SW480 (cell line): ENCODE data around the gene CAMK2G.
"Not testable (repeated sequence)": the region's sequence is repeated elsewhere in the genome, so short reads cannot be mapped to it uniquely, and the experiment has no call there.

Experiments used
- DNase-seq: peaks from one replicate; pipeline ENCODE4 v3.0.0-alpha.2; 2016; ENCODE audit warnings: low spot score

Gene CAMK2G

DNA sequence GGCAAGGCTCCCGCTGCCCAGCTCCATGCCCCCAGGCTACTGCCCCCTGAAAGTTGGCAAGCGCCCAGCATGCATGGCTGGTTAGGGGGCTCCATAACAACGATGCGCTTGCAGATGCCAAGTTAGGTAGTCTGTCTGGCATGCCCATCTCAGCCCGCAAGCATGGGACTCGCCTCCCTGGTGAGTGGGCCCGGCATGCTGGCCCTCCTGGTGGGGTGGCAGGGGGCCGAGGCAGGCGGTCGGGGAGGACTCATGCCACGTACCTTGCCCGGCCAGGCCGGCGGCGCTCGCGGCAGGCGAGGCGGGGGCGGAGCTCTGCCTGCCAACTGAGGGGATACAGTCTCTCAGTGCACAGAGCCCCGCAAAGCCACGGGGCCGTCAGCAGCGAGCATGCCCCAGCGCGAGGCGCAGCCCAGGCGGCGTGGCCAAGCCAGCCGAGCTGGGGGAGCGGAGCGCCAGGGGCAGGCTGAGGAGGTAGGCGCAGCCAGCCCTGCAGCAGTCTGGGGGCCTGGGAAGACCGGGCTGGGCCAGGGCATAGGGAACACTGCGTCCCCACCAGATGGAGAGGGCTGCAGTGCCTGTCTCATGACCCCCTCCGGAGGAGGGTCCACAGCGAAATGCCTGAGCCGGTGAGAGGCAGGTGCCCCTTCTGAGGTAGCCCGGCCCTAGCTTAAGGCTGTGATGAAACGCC lies 34.9 kb downstream of the CAMK2G start:
- no peak for DNase-seq

- no peak for DNase-seq
Observed at GRCh38 chr10:73838827-73839226, 35.5 kb downstream of the CAMK2G start.

DNA sequence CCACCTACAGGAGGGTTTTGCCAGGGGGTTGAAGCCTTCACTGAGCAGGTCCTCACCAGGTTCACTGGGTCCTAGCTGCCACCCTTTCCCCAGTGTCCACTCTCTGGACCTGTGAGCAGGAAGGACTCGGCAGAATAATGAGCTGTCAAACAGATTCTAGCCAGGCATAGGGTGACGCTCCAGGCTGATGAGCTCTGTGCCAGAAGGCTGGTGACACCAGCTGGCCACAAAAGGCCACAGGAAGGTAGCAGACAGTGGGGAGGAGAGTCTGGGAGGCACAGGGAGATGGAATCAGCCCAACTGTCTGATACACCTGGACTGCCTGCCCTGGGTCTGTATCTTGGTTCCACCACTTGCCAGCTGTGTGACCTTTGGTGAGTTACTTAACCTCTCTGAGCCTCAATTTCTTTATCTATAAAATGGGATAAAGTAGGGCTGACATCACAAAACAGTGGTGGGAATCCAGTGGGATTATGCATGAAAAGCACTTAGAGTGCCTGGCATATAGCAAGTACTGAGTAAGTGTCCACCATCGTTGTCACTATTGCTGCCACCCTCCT lies 36.3 kb downstream of the CAMK2G start:
- no peak for DNase-seq

DNA sequence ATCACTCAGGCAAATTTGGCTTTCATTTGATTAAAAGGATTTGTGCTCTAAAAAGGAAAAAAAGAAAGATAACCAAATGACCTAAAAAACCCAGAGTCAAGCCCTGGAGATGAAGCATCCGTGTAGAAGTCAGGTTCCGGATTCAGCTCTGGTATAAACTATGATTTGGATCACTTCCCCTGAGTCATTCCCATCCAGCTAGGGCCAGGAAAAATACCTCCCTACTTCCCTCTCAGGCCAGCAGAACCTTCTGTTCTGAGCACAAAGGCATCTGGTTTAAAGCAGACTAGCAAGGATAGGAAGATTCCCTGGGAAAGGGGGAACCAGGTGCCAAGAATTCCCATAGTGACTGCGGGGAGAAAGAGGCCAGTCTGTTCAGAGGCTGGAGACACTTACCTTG lies 37.3 kb downstream of the CAMK2G start:
- DNase-seq, result no peak

DNA sequence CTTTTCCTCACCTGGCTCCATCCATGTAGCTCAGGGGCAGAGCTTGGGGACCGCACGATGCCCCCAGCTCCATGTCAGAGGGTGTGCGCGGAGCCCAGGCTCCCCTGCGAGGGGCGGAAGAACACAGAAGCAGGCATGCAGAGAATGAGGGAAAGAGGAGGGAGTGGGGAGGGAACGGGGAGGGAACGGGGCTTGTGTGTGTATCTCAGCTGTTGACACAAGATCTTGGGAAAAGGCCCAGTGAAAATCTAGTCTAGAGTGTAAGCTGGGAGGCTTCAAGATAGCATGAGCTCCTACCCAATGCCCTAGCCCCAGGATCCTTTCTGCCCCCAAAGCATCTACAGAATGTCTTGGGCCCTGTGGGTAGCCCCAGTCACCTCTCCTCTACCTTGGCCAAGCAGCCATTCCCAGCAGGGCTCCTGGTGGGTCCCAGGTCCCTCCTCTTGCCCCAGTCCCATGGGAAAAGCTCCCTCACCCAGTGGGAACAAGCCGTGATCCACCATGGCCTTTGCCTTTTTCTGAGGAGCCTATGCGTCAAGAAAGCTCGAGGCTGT lies 37.9 kb downstream of the CAMK2G start:
- DNase-seq, result no peak

DNA sequence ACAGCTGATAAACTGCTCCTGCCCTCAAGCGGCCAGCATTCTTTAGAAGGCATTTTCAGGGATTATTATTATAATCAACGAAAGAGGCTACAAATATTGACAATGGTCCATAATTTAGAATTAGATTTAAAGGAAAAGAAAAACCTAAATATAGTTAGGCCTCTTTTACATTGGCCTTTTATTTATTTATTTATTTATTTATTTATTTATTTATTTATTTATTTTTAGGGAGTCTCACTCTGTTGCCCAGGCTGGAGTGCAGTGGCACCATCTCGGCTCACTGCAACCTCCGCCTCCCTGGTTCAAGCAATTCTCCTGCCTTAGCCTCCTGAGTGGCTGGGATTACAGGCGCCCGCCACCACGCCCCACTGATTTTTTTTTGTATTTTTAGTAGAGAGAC lies 45.3 kb downstream of the CAMK2G start:
- not testable (repeated sequence) for DNase-seq

DNA sequence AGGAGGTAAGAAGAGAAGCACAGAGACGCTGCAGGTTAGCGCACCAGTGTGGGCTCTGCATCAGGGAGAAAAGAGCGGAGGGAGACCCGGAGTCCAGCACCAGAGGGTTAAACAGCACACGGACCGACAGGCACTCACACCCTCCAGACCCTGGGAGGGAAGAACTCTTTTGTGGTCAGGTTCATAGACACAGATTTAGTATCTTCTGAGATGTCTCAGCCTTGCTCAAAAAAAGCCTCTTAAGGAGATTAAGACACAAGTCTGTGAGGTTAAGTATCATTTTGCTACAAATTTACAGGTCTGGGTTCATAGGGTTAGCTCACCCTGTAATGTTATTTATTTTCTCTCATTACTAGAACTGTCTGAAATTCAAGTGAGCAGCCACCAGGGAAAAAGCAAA lies 46.2 kb downstream of the CAMK2G start:
- DNase-seq, result no peak

DNA sequence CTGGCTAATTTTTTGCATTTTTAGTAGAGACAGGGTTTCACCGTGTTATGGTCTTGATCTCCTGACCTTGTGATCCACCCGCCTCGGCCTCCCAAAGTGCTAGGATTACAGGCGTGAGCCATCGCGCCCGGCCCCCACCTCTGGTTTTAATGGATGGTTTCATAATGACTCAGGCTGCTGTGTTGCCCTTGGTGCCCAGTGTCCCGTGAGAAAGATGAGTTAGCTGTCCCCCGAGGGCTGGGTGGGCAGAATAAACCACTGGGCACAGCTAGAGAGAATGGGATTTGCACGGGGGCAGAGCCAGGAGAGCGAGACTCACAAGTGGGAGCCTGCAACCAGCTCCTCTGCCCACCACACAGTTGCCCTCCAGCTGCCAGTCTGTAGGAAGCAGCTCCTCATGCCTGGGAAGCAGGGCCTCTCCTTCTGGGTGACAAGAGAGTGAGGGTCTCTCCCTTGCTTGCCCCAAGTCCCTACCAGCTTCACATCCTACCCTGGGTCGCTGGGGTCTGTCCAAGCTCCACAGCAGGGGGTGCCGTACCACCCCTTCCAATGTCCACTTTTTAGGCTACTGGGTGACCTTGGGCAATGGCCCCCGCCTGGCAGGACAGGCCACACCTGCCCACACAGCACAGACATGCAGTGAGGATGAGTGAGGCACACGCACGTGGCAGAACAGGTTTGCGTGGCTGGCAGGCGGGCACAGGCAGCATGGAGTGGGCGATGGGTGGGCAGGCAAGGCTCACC lies 46.8 kb downstream of the CAMK2G start:
- DNase-seq, result no peak

DNA sequence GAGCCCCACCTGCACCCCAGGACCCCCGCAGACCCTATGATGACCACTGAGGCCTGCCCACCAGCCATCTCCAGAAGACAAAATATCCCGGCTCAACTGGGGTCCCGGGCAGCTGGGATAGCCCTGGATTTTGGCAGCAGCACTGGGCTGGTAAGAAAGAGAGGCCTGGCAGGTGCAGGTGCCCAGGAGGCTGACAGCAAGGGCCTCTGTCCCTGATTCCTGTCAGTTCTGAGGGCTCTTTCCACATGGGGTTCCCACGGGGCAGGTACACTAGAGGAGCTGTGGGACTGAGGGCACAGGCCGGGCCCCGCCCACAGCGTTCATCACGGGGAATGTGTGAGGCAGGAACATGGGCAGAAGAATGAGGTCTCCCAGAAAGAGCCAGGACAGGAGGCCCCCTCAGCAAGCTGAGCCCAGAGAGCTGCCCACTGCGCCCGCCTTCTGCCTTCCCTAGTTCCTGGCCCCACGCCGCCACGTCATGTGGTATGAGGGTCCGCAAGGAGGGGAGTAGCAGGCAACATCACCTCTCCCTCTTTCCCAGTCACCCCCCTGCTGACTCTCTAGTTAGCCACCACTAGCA lies 50.1 kb downstream of the CAMK2G start:
- DNase-seq, result no peak

- DNase-seq, result no peak
Observed at GRCh38 chr10:73823391-73823790, 51.0 kb downstream of the CAMK2G start.

GRCh38 chr10:73819513-73820093 lies 54.8 kb downstream of the CAMK2G start:
- no peak for DNase-seq

- DNase-seq, result no peak
Observed at GRCh38 chr10:73819081-73819480, 55.3 kb downstream of the CAMK2G start.

GRCh38 chr10:73818402-73818801 lies 56.0 kb downstream of the CAMK2G start:
- no peak for DNase-seq

GRCh38 chr10:73817826-73818225 lies 56.5 kb downstream of the CAMK2G start:
- DNase-seq, result no peak

DNA sequence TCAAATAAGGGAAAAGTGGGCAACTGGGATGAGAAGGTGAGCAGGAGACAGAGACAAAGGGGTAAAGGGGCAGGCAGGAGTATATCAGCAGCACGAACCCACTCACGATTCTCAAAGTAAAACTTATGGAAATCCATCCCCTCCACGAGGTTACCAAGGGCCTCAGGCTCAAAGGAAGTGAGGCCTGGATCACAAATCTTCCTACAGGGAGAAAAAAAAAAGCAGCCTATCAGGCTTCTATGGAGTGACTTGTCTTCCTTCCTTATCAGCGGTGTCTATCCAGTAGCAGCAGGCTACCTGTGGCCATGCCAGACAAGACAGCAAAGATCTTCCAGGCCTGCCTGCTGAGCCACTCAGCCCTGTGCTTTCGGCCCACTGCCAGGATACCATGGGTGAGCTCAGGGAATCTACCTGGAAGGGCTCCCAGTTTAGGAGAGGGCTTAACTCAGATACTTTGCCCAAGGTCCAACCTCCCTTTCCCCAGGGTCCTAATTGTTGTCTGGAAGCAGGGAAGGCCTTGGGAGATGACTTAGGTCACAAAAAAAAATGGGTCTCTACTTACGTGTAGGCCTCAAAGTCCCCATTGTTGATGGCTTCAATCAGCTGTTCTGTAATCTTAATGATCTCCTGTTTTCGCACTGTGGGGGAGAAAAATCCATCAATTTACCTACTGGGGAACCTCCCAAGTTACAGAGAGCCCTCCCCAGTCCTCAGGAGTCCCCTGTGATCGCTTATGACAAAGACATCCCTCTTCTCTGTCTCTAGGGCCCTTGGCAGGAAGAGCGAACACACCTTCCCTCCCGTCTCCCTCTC lies 57.2 kb downstream of the CAMK2G start:
- DNase-seq, result no peak

GRCh38 chr10:73815719-73816030 lies 58.7 kb downstream of the CAMK2G start:
- DNase-seq, result no peak

GRCh38 chr10:73814896-73815718 lies 59.2 kb downstream of the CAMK2G start:
- DNase-seq, result peak; percentile 4

GRCh38 chr10:73814276-73814895 lies 60.0 kb downstream of the CAMK2G start:
- DNase-seq, result no peak

- no peak for DNase-seq
Observed at GRCh38 chr10:73813333-73813732, 61.0 kb downstream of the CAMK2G start.

DNA sequence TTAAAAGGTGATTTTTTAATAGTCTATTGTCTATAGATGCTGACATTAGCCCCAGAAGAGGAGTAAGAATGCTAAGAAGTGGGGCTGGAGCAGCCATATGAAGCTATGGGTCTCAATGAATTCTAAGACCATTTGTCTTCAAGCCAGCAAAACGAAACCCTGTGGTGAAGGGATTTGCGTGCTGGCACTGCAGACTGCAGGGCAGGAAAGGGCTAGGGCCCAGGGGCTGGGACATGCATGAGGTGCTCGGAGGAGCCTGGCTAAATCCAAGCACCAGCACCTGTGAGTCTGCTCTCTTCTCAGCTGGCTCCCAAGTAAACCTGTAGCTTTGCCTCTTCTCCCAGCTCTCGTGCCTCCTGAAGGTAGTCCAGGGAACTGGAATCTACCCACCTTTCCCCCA lies 61.7 kb downstream of the CAMK2G start:
- no peak for DNase-seq
